ENCODE measurements around the gene TMEM176B. TPM values are rescaled to one million over a fixed set of nuclear protein-coding genes. Genes with fewer than 3 reads are reported as not detected.

Gene TMEM176B
- total and polyA plus RNA-seq, 2 donors (not counting 3 experiments of a cell fraction or from before 2014, with no cell fraction given) = 0.23 TPM; not detected in 1

- dilution Hi-C loops (cut with MboI; ENCODE audit: extremely low pct_ligation_motif_present, low sequenced_read_pairs) = no loop called here
- FAIRE-seq = no peak
- CTCF ChIA-PET = no interaction called here
These were observed 9.6 kb downstream of the TMEM176B start for GRCh38 chr7:150790416-150791075.

More at GRCh38 chr7:150790416-150791075, 9.6 kb downstream of the TMEM176B start:
- Histone ChIP-seq H4K20me1 (replicated peaks; ENCODE audit: control insufficient read depth, extremely low read depth, insufficient read depth, low read length) (no peaks in the 10 kb centered on the region), H2AFZ (ENCODE audit: low read depth, low read length) (no peak overlapping the region), H3K79me2 (ENCODE audit: control insufficient read depth, insufficient read depth, low read length) (no peaks in the 10 kb centered on the region), H3K4me3 (replicated peaks in 1 of 3; ENCODE audit: insufficient read depth in 1 of 3, low read depth in 1 of 3, low read length in 3 of 3) (no peak overlapping the region), H3K27me3 (ENCODE audit: control insufficient read depth in 2 of 2, insufficient read depth in 2 of 2, low read length in 2 of 2) (peaks cover 9 to 24% of the 10 kb centered on the region in 2 experiments), H3K9me1 (replicated peaks; ENCODE audit: control insufficient read depth, extremely low read depth, insufficient read depth, low read length) (no peaks in the 10 kb centered on the region), H3K27ac (ENCODE audit: insufficient read depth, low read depth, low read length) (no peak overlapping the region), H3K9ac (replicated peaks; ENCODE audit: extremely low read depth, insufficient read depth, low read length) (no peak overlapping the region), H3K4me2 (ENCODE audit: insufficient read depth, low read length) (no peak overlapping the region), H3K9me3 (replicated peaks; ENCODE audit: control insufficient read depth, insufficient read depth, low read length) (no peaks in the 10 kb centered on the region), H3K4me1 (ENCODE audit: control insufficient read depth, extremely low read depth, insufficient read depth, low read length) (no peaks in the 10 kb centered on the region), H3K36me3 (ENCODE audit: control insufficient read depth in 2 of 2, extremely low read depth in 1 of 2, insufficient read depth in 2 of 2, low read length in 2 of 2) (no peaks in the 10 kb centered on the region)
- TF ChIP-seq, protein P1, sequence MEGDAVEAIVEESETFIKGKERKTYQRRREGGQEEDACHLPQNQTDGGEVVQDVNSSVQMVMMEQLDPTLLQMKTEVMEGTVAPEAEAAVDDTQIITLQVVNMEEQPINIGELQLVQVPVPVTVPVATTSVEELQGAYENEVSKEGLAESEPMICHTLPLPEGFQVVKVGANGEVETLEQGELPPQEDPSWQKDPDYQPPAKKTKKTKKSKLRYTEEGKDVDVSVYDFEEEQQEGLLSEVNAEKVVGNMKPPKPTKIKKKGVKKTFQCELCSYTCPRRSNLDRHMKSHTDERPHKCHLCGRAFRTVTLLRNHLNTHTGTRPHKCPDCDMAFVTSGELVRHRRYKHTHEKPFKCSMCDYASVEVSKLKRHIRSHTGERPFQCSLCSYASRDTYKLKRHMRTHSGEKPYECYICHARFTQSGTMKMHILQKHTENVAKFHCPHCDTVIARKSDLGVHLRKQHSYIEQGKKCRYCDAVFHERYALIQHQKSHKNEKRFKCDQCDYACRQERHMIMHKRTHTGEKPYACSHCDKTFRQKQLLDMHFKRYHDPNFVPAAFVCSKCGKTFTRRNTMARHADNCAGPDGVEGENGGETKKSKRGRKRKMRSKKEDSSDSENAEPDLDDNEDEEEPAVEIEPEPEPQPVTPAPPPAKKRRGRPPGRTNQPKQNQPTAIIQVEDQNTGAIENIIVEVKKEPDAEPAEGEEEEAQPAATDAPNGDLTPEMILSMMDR (IDR thresholded peaks at IDR 0.05; ENCODE audit: extremely low read depth in 1 of 2, insufficient read depth in 1 of 2, low read depth in 1 of 2, low read length in 2 of 2) = no peak
- no peak for TF ChIP-seq EZH2 (IDR thresholded peaks at IDR 0.05; ENCODE audit: borderline replicate concordance, low read depth, low read length, severe bottlenecking)
- TF ChIP-seq JUN (IDR thresholded peaks at IDR 0.05; ENCODE audit: borderline replicate concordance, insufficient read depth, insufficient read length, low read depth) = no peak
- no peak for TF ChIP-seq MAX (IDR thresholded peaks at IDR 0.05; ENCODE audit: insufficient read depth, insufficient read length)
- TF ChIP-seq POLR2AphosphoS5 (IDR thresholded peaks at IDR 0.05; ENCODE audit: insufficient read depth, low read depth, low read length) = no peak
- TF ChIP-seq POLR2A (IDR thresholded peaks at IDR 0.05; ENCODE audit: low read depth, low read length) = no peak
- no peak for TF ChIP-seq FOS (IDR thresholded peaks at IDR 0.05; ENCODE audit: borderline replicate concordance, insufficient read depth, low read length)
- no peak for TF ChIP-seq GATA2 (IDR thresholded peaks at IDR 0.05; ENCODE audit: insufficient read depth, insufficient read length, low read depth, low read length)
- TF ChIP-seq MYC (IDR thresholded peaks at IDR 0.05; ENCODE audit: low read depth, low read length) = no peak
- POLR2A ChIA-PET = no interaction called here
- no peak for DNase-seq (ENCODE audit: low read depth, low spot score)
- no TSS peak for BruUV-seq (replicated peaks)
- intact Hi-C loops (cut with micrococcal nuclease) = no loop called here
